ENCODE results near the gene TDRD10. TPM values are rescaled to one million over a fixed set of nuclear protein-coding genes. Genes with fewer than 3 reads are reported as not detected.

TDRD10 gene, protein sequence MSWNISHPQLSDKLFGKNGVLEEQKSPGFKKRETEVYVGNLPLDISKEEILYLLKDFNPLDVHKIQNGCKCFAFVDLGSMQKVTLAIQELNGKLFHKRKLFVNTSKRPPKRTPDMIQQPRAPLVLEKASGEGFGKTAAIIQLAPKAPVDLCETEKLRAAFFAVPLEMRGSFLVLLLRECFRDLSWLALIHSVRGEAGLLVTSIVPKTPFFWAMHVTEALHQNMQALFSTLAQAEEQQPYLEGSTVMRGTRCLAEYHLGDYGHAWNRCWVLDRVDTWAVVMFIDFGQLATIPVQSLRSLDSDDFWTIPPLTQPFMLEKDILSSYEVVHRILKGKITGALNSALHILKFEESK
- not detected in 2 replicates for total RNA-seq

DNA sequence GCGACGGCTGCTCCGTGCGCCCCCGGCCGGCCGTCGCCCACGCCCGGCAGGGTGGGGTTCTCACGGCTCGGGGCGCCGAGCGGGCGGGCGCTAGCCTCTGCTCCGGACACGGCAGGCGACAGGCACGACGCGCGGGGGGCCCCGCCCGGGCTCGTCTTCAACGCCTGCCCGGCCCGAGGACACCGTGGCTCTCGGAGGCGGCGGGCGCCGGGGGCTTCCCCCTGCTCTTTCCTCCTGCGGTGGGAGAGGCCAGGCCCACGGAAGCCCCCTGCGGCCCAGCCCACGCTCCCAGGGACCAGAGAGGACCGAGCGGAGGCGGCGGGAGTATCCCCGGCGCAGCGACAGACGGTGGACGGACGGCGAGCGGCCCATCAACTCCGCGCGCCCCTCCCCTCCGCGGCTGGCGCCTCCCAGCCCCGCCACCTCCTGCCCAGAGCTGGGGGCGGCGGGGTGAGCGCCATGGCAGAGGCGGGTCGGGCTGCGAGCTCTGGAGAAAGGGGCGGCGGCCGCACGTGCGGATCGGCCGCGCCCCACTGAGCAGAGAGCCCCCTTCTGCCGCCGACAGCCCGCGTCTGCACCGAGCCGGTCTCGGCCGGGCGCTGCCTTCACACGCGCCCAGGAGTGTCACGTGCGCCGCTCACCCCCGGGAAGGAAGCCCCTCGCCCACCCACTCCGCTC lies at the start of gene TDRD10, which contains the start of gene SHE:
TDRD10 (plus strand) TSS at position 154 of the 678 bp plus-strand sequence. CDS start 4,685 bp downstream, outside the sequence.
SHE (minus strand) TSS at position 347 of the 678 bp plus-strand sequence. CDS start 386 bp downstream, outside the sequence.
- no peak within 1 kb of the TSS for H3K4me3 ChIP-seq (ENCODE audit: low read depth, low read length)
- DNase-seq (ENCODE audit: low read depth), result no peak
- TF ChIP-seq, protein P1, sequence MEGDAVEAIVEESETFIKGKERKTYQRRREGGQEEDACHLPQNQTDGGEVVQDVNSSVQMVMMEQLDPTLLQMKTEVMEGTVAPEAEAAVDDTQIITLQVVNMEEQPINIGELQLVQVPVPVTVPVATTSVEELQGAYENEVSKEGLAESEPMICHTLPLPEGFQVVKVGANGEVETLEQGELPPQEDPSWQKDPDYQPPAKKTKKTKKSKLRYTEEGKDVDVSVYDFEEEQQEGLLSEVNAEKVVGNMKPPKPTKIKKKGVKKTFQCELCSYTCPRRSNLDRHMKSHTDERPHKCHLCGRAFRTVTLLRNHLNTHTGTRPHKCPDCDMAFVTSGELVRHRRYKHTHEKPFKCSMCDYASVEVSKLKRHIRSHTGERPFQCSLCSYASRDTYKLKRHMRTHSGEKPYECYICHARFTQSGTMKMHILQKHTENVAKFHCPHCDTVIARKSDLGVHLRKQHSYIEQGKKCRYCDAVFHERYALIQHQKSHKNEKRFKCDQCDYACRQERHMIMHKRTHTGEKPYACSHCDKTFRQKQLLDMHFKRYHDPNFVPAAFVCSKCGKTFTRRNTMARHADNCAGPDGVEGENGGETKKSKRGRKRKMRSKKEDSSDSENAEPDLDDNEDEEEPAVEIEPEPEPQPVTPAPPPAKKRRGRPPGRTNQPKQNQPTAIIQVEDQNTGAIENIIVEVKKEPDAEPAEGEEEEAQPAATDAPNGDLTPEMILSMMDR (IDR thresholded peaks at IDR 0.05; ENCODE audit: insufficient read depth, low read depth, low read length), result no peak

DNA sequence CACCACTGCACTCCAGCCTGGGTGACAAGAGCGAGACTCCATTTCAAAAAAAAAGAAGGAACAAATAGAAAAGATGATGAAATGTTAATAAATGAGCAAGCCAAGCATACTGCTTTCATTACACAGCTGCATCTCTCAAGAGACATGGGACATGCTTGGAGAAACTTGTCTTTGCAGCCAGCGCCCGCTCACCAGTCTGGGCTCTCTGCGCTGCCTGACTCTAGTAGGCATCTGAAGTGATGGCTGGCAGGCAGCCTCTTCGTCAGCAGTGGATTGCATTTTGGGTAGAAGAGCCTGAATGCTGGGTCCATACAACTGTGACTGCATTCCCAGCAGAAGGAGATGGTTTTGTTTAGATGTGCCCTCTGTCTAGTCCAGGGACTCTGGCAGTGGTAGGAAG lies 48.9 kb upstream of the TDRD10 start:
- TF ChIP-seq, protein P1 (IDR thresholded peaks at IDR 0.05; ENCODE audit: insufficient read depth, low read depth, low read length), result no peak
- H3K4me3 ChIP-seq (ENCODE audit: low read depth, low read length), result no peak overlapping the region
- DNase-seq (ENCODE audit: low read depth), result no peak

DNA sequence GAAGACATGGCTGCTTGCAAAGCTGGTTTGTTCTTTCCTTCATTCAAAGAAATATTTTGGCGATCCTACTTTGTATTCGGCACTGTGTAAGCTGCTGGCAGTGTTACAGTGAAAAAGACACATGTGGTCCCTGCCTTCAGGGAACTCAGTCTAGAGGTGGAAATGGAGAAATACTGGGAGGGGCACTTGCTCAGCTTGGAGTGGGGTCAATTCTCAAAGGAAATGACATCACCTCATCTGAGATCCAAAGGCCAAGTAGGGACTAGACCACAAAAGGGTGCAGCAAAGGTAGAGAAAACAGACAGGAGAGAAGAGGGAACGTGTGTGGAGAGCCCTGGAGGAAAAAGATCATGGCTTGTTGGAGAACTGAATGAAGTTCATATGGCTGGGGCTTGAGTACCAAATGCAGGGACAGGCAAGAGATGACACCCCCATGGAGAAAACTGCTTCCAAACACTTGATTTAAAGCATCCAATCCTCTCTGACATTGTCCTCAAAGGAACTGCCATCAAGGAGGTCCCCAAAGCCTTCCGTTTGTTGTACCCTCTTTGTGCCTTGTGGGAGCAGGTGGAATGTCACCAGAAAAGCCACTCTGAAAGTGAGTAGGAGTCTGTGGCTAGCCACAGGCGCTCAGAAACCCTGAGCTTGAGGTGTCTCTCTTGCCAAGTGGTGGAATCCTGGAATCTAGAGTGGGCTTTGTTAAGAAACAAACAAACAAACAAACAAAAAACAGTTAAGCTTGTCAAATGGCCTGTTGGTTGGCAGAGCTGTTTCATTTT lies 48.3 kb upstream of the TDRD10 start:
- H3K4me3 ChIP-seq (ENCODE audit: low read depth, low read length), result no peak overlapping the region
- DNase-seq (ENCODE audit: low read depth), result peak; percentile 54
- TF ChIP-seq, protein P1 (IDR thresholded peaks at IDR 0.05; ENCODE audit: insufficient read depth, low read depth, low read length), result no peak

DNA sequence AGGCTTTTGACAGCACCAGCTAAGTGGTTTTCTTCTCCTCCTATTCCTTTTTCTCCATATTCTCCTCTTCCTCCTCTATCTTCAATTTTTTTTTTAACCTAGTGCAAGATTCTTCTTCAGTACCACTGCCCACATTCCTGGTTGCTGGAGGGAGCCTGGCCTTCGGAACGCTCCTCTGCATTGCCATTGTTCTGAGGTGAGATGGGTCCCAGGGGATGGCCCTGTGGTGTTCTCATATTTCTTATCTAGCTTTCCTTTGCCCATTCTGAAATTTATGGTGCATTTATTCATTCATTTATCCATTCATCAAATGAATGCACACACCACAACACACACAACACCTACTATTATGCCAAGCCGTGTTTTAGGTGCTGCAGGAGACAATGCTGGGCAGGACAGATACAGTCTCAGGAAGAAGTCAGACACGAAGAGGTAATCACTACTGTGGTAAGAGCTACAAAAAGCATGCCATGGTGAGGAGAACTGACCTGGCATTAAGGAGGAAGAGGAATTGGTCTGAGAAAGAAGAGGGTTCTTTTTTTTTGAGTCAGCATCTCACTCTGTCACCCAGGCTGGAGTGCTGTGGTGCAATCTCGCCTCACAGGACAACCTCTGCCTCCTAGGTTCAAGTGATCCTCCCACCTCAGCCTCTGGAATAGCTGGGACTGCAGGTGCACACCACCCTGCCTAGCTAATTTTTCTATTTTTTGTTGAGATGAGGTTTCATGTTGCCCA lies 47.5 kb upstream of the TDRD10 start:
- TF ChIP-seq, protein P1 (IDR thresholded peaks at IDR 0.05; ENCODE audit: insufficient read depth, low read depth, low read length), result no peak

DNA sequence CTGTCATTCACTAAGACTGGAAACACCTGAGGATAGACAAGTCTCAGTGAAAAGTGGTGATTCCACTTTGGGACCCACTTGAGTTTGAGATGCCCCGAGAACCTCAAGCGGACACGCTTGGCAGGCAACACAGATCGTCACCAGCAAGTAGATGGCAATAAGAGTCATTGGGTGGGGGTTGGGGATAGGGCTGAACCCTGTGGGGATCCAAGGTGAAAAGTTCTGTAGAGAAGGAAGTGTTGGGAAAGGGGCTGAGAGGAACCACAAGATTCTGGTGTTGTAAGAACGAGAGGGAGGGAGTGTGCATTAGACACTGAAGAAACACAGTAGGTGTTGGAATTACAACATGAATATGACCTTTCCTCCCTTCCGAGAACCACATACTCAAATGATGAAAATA lies 45.4 kb upstream of the TDRD10 start:
- H3K4me3 ChIP-seq (ENCODE audit: low read depth, low read length), result no peak overlapping the region
- TF ChIP-seq, protein P1 (IDR thresholded peaks at IDR 0.05; ENCODE audit: insufficient read depth, low read depth, low read length), result no peak
- no peak for DNase-seq (ENCODE audit: low read depth)

More for the DNA sequence above, 47.5 kb upstream of the TDRD10 start:
- DNase-seq (ENCODE audit: low read depth), result no peak
- no peak overlapping the region for H3K4me3 ChIP-seq (ENCODE audit: low read depth, low read length)

DNA sequence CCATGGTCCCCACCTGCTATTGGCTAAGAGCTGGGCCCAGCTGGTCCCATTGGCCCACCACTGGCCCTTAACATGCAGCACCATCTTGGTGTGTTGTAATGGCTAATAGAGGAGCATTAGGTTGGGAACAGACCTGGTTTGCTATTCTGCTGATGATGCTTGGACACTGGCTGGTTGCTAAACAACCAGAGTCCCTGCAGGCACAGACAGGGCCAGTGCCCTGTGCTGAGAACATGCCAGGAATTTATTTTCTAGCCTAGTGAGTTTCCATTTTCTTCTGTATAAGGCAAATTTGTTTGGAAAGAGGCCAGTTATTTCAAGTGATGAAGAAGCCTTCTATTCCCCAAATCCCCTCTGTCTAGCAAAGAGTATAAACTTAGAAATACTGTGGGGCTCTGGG lies 42.9 kb upstream of the TDRD10 start:
- TF ChIP-seq, protein P1 (IDR thresholded peaks at IDR 0.05; ENCODE audit: insufficient read depth, low read depth, low read length), result no peak
- no peak for DNase-seq (ENCODE audit: low read depth)
- no peak overlapping the region for H3K4me3 ChIP-seq (ENCODE audit: low read depth, low read length)
